Stimulated activated CD8-positive, alpha-beta memory T cell treated with anti-CD3 and anti-CD28 coated beads, Interleukin-12 subunit alpha, Interleukin-12 subunit beta, amount 100 ng/mL, for 1 hour (primary cell): ENCODE results near the gene CSF1R.

Source experiments
- DNase-seq: peaks from one replicate; pipeline ENCODE4 v3.0.0-alpha.2; 2020; ENCODE audit warnings: low read depth

Gene CSF1R

GRCh38 chr5:150085950-150086715, at the start of gene CSF1R:
TSS of gene CSF1R (minus strand) at chr5:150086554. CDS start at chr5:150086427, 127 bp downstream.
- no peak for DNase-seq

GRCh38 chr5:150135557-150136304, 49.4 kb upstream of the CSF1R start:
- no peak for DNase-seq

GRCh38 chr5:150134198-150134588, 47.8 kb upstream of the CSF1R start:
- DNase-seq = no peak

GRCh38 chr5:150133581-150134197, 47.3 kb upstream of the CSF1R start:
- DNase-seq = no peak

- DNase-seq = no peak
Measured at GRCh38 chr5:150132740-150133139, 46.4 kb upstream of the CSF1R start.

GRCh38 chr5:150131978-150132694, 45.8 kb upstream of the CSF1R start:
- DNase-seq = no peak

GRCh38 chr5:150131461-150131860, 45.1 kb upstream of the CSF1R start:
- no peak for DNase-seq

- no peak for DNase-seq
Measured at GRCh38 chr5:150130493-150130922, 44.2 kb upstream of the CSF1R start.

- no peak for DNase-seq
Measured at GRCh38 chr5:150129813-150130492, 43.6 kb upstream of the CSF1R start.

GRCh38 chr5:150129454-150129812, 43.1 kb upstream of the CSF1R start:
- DNase-seq = no peak

- no peak for DNase-seq
Measured at GRCh38 chr5:150126921-150127265, 40.5 kb upstream of the CSF1R start.

GRCh38 chr5:150126199-150126920, 40.0 kb upstream of the CSF1R start:
- DNase-seq = no peak

GRCh38 chr5:150125334-150125733, 39.0 kb upstream of the CSF1R start:
- DNase-seq = no peak

- DNase-seq = no peak
Measured at GRCh38 chr5:150124596-150124995, 38.2 kb upstream of the CSF1R start.

GRCh38 chr5:150124111-150124557, 37.8 kb upstream of the CSF1R start:
- DNase-seq = no peak

GRCh38 chr5:150123542-150123941, 37.2 kb upstream of the CSF1R start:
- no peak for DNase-seq

GRCh38 chr5:150122536-150123481, 36.5 kb upstream of the CSF1R start:
- DNase-seq = no peak

GRCh38 chr5:150122158-150122510, 35.8 kb upstream of the CSF1R start:
- DNase-seq = no peak

GRCh38 chr5:150121448-150122157, 35.2 kb upstream of the CSF1R start:
- DNase-seq = no peak
